DND-41 (cell line): Measurements from ENCODE around the gene GPR107.

Experiments used
- EZH2 ChIP-seq: IDR thresholded peaks from 3 replicates; pipeline ENCODE4 v1.6.1; 2012; ENCODE audit warnings: borderline replicate concordance, low read depth, mild to moderate bottlenecking, moderate library complexity, low read length, inconsistent platforms; ENCODE audit not compliant: severe bottlenecking
- TF ChIP-seq, protein P1 (sequence below): IDR thresholded peaks from 2 replicates; pipeline ENCODE4 v1.5.1; 2012; ENCODE audit warnings: borderline replicate concordance, low read length, moderate library complexity, mild to moderate bottlenecking; ENCODE audit not compliant: poor library complexity, severe bottlenecking; ENCODE audit errors: extremely low read depth

DNA sequence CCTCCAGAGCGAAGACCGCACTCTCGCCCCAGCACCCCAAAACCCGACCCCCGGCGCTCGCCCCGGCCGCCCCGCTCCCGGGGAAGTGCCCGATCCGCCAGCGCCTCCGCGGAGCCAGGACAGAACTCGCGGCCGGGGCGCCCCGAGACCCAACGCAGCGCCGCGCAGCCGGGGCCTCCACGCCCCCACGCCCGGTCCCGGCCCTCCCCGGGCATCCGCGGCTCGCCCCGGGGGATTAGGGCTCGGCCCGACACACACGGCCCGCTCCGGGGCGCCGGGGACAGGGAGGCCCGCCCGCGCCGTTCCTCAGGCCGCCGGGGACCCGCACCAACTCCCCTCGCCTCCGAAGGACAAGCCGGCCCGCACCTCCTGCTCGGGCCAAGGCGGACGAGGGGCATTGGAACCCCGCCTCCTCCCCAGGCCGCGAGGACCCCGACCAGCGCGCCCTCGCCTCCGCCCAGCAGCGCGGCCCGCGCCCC is 11.3 kb upstream of the GPR107 start:
- TF ChIP-seq, protein P1, sequence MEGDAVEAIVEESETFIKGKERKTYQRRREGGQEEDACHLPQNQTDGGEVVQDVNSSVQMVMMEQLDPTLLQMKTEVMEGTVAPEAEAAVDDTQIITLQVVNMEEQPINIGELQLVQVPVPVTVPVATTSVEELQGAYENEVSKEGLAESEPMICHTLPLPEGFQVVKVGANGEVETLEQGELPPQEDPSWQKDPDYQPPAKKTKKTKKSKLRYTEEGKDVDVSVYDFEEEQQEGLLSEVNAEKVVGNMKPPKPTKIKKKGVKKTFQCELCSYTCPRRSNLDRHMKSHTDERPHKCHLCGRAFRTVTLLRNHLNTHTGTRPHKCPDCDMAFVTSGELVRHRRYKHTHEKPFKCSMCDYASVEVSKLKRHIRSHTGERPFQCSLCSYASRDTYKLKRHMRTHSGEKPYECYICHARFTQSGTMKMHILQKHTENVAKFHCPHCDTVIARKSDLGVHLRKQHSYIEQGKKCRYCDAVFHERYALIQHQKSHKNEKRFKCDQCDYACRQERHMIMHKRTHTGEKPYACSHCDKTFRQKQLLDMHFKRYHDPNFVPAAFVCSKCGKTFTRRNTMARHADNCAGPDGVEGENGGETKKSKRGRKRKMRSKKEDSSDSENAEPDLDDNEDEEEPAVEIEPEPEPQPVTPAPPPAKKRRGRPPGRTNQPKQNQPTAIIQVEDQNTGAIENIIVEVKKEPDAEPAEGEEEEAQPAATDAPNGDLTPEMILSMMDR, result no peak
- no peak for TF ChIP-seq EZH2
